Upper lobe of left lung (tissue), 6 donors: ENCODE measurements around the gene VOPP1. TPM values are rescaled to one million over a fixed set of nuclear protein-coding genes. Genes with fewer than 3 reads are reported as not detected.

ENCODE experiments used
- ATAC-seq, 2 donors: fragments of 200-7000 bp; cut with Tn5 transposase; one replicate each; pipeline ENCODE4 v1.9.1; 2022; ENCODE audit warnings: mild to moderate bottlenecking in 2 of 2, moderate library complexity in 2 of 2; ENCODE audit not compliant: low FRiP score in 2 of 2
- DNase-seq, 2 donors: peaks; one replicate each; pipeline ENCODE4 v3.0.0-alpha.2; 2019 to 2020
- H3K27ac ChIP-seq, 4 donors: fragments of 200-600 bp; sonication (generic); one replicate each; pipeline ENCODE4 v1.5.1; 2016 to 2019
- H3K27me3 ChIP-seq, 4 donors: fragments of 200-600 bp; sonication (generic); one replicate each; pipeline ENCODE4 v1.5.1; 2017 to 2019
- H3K36me3 ChIP-seq, 4 donors: fragments of 200-600 bp; sonication (generic); one replicate each; pipeline ENCODE4 v1.5.1; 2016 to 2019
- H3K4me1 ChIP-seq, 4 donors: fragments of 200-600 bp; sonication (generic); one replicate each; pipeline ENCODE4 v1.5.1; 2018 to 2019
- H3K4me3 ChIP-seq, 4 donors: fragments of 200-600 bp; sonication (generic); one replicate each; pipeline ENCODE4 v1.5.1; 2017 to 2019; ENCODE audit warnings: mild to moderate bottlenecking in 2 of 4, moderate library complexity in 1 of 4
- H3K9me3 ChIP-seq, 4 donors: fragments of 200-600 bp; sonication (generic); one replicate each; pipeline ENCODE4 v1.5.1; 2018 to 2019
- EP300 ChIP-seq, 4 donors: sonication (generic); formaldehyde crosslinking; IDR thresholded peaks; one replicate each; pipeline ENCODE4 v1.5.1; 2017; ENCODE audit warnings: antibody characterized with exemption in 4 of 4, control low read depth in 2 of 4
- POLR2A ChIP-seq, 4 donors: fragments of 450-650 bp; IDR thresholded peaks; one replicate each; pipeline ENCODE4 v1.5.1; 2016 to 2017; ENCODE audit warnings: antibody characterized with exemption in 4 of 4, mild to moderate bottlenecking in 2 of 4
- POLR2AphosphoS5 ChIP-seq, 2 donors: sonication (generic); formaldehyde crosslinking; IDR thresholded peaks; one replicate each; pipeline ENCODE4 v1.5.1; 2017; ENCODE audit warnings: antibody characterized with exemption in 2 of 2
- WGBS, 2 donors: methylation state at CpG; one replicate each; pipeline ENCODE4 v1.1.5; 2017 to 2018; 5-methylcytosine and 5-hydroxymethylcytosine counted together
- total RNA-seq, 6 donors: library from RNA; depleted of rRNA in 4 of 6; stranded (reverse); fragments of >200 nt in 4 of 6; gene quantifications; one replicate each; pipeline versions ENCODE4 v1.1.0 to v1.2.1, GENCODE V29; 2016 to 2021
- TF ChIP-seq, protein P1 (sequence below), 6 experiments: fragments of 450-650 bp in 4 of 6; fragments of 200-600 bp in 2 of 6; sonication (generic) in 2 of 6; IDR thresholded peaks; one replicate each; pipeline ENCODE4 v1.5.1; 2016 to 2019; ENCODE audit warnings: antibody characterized with exemption in 6 of 6
- donor health status: DM: no; HTN: no; CAD: no; lungs with moderate emphysema.
- donor health status: DM: no; HTN: yes; CAD: no; lungs with severe emphysema.

The VOPP1 gene
- total RNA-seq, 6 donors from 2014 or later: 27.2 to 67.6 (median 45.0) TPM

DNA sequence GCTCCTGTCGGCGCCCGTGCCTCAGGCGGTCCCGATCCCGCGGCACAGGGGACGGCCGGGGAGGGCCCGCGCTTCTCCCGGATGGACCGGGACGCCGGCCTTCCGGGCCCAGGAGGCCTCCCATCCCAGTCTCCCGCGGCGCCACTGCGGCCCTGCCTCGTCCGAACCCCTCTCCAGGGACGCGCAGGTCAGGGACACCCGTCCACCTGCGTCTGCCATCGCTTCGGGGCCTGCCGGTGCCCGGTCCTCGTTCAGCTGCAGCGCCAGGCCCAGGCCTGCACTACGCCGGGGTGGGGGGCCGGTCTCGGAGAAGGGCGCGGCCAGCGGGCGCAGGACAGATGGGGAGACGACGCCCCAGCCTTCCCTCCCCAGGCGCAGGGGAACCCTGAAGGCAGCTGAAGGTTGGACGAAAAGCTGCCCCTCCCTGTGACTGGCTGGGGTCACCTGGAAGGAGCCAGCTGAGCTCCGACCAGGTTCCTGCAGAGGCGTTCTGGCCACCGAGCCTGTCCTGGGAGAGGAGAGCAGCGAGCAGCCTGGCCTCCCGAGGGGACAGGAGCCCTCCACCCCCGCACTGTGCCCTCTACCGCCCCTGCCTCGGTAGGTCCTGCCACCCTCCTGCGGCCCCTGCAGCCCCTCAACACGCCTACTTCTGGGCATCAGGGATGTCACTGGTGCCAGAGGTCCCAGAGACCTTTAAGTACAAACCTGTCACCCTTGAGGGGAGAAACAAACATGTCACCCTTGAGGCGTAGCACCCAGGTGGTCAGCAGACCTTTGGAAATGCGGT is 122.9 kb downstream of the VOPP1 start:
- no peaks in the 10 kb centered on the region for H3K4me1 ChIP-seq
- 59 to 64% methylated on average over 10 to 41 of the region's 56 CpGs for WGBS, 2 donors
- H3K27me3 ChIP-seq: peaks cover 0 to 4% (median 0%) of the 10 kb centered on the region in 4 donors
- DNase-seq: peak in 1 of 2 donors; percentile 80
- TF ChIP-seq, protein P1, sequence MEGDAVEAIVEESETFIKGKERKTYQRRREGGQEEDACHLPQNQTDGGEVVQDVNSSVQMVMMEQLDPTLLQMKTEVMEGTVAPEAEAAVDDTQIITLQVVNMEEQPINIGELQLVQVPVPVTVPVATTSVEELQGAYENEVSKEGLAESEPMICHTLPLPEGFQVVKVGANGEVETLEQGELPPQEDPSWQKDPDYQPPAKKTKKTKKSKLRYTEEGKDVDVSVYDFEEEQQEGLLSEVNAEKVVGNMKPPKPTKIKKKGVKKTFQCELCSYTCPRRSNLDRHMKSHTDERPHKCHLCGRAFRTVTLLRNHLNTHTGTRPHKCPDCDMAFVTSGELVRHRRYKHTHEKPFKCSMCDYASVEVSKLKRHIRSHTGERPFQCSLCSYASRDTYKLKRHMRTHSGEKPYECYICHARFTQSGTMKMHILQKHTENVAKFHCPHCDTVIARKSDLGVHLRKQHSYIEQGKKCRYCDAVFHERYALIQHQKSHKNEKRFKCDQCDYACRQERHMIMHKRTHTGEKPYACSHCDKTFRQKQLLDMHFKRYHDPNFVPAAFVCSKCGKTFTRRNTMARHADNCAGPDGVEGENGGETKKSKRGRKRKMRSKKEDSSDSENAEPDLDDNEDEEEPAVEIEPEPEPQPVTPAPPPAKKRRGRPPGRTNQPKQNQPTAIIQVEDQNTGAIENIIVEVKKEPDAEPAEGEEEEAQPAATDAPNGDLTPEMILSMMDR (IDR thresholded peaks at IDR 0.05): no peak
- TF ChIP-seq POLR2AphosphoS5 (IDR thresholded peaks at IDR 0.05): no peak
- no peak for TF ChIP-seq EP300 (IDR thresholded peaks at IDR 0.05)
- no peak for TF ChIP-seq POLR2A (IDR thresholded peaks at IDR 0.05)
- H3K9me3 ChIP-seq: no peaks in the 10 kb centered on the region
- no peak overlapping the region for H3K27ac ChIP-seq
- ATAC-seq: peak; percentile 35 to 47
- H3K36me3 ChIP-seq: no peaks in the 10 kb centered on the region
- H3K4me3 ChIP-seq: no peak overlapping the region

DNA sequence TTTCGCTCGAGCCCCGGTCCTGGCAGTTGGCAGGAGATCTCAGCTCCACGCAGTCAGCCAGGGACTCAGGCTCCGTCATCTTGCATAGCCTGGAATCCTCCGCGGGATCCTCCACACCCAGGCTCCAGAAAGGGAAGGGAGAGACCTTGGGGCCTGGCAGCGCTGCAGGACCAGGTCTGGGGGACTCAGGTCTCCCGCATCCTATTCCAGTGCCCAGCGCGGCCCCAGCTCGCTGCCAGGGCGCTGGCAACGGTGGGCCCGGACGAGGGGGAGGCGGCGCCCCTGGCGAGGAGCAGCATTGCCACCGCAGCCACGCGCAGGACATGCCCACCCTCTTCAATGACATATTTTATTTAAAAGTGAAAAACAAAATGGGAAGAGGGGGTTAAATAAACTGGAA is 123.8 kb downstream of the VOPP1 start:
- H3K27ac ChIP-seq: no peak overlapping the region
- H3K4me1 ChIP-seq: no peaks in the 10 kb centered on the region
- peak in 1 of 2 donors; percentile 59 for DNase-seq
- TF ChIP-seq, protein P1 (IDR thresholded peaks at IDR 0.05): no peak
- no peak for TF ChIP-seq EP300 (IDR thresholded peaks at IDR 0.05)
- no peak for TF ChIP-seq POLR2AphosphoS5 (IDR thresholded peaks at IDR 0.05)
- TF ChIP-seq POLR2A (IDR thresholded peaks at IDR 0.05): no peak
- peaks cover 0 to 4% (median 0%) of the 10 kb centered on the region in 4 donors for H3K27me3 ChIP-seq
- H3K36me3 ChIP-seq: no peaks in the 10 kb centered on the region
- whole genome bisulfite sequencing, 2 donors: 80 to 81% methylated on average over 16 to 22 of the region's 22 CpGs
- ATAC-seq: no peak
- H3K9me3 ChIP-seq: no peaks in the 10 kb centered on the region
- no peak overlapping the region for H3K4me3 ChIP-seq

DNA sequence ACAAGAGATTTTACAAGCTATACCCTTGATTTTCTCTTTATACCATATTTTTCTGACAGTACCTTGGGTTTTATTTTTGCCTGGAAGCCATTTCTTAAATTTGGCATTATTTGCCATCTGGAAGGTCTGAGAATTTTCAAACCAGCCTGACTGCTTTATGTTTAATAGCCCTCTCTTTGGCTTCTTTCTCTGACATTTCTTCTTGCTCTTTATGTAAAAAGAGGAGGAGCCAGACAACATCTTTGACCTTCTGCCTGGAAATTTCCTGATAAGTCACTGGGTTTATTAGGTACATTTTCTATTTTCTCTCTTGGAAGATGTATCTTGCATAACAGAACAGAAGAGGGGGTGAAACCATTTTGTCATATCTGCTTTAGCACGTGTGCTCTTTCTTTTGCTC is 127.5 kb downstream of the VOPP1 start:
- no peak overlapping the region for H3K27ac ChIP-seq
- no peaks in the 10 kb centered on the region for H3K9me3 ChIP-seq
- H3K4me1 ChIP-seq: no peaks in the 10 kb centered on the region
- DNase-seq (no peak), ATAC-seq (no peak)
- H3K4me3 ChIP-seq: no peak overlapping the region
- 46 to 58% methylated on average over 1 of the region's 1 CpG for WGBS, 2 donors
- H3K27me3 ChIP-seq: peaks cover 0 to 4% (median 0%) of the 10 kb centered on the region in 4 donors
- no peak for TF ChIP-seq POLR2A (IDR thresholded peaks at IDR 0.05)
- H3K36me3 ChIP-seq: no peaks in the 10 kb centered on the region

DNA sequence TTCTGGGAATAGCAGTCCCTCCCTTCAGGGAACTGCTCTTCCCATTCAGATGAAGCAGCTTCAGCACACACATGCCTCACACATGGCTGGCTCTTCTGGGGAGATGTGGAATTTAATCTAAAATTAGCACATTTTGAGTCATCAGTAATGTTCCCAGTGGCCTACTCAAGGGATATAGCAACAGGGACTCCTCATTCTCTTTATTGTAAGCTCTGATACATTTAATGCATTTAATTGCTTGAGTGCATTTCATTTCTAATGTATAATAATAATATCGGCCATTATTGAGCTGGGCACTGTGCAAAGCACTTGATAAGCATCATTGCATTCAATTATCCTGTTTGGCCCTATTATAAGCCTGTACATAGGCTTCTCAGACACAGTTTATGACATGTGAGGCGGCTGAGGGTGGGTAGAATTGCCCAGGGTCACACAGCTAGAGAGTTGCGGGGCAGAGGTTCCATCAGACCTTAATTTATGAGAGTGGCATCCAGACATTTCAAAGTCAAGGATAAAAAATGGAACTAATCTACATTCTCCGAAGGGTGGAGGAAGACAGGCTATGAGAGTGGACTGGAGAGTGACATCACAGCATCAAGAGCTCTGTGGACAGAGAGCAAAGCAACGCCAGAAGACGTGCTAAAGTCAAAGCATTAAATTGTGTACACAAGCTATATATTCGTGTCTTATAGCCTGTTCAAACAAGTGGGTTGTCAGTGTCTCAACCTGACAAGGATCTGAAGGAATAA is 130.4 kb downstream of the VOPP1 start:
- no peaks in the 10 kb centered on the region for H3K27me3 ChIP-seq
- WGBS, 2 donors: 87 to 89% methylated on average over 7 of the region's 7 CpGs
- H3K27ac ChIP-seq: no peak overlapping the region
- TF ChIP-seq EP300 (IDR thresholded peaks at IDR 0.05) (no peak), POLR2AphosphoS5 (IDR thresholded peaks at IDR 0.05) (no peak)
- TF ChIP-seq, protein P1 (IDR thresholded peaks at IDR 0.05): no peak
- no peaks in the 10 kb centered on the region for H3K9me3 ChIP-seq
- H3K4me3 ChIP-seq: no peak overlapping the region
- no peak for DNase-seq
- no peak for ATAC-seq
- H3K4me1 ChIP-seq: no peaks in the 10 kb centered on the region
- no peaks in the 10 kb centered on the region for H3K36me3 ChIP-seq

DNA sequence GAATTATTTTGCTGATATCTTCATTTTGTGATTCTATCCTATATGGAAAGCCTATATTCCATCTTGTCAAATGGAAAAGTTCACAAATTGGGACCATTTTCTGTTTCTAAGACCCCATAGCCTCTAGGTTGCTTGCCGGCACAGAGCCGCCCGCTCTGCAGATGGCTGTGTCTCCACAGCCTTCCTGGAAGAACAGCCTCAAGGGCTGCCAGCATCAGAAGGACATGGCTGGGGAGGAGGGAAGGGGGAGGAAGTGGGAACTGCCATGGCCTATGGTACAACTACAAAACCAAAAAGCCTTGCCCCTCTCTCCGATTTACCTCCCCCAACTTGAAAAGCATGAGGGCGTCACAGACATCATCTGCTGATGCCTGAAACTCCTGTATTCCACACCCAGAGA is 131.3 kb downstream of the VOPP1 start:
- Histone ChIP-seq H3K4me3 (no peak overlapping the region), H3K36me3 (no peaks in the 10 kb centered on the region), H3K4me1 (no peaks in the 10 kb centered on the region), H3K9me3 (no peaks in the 10 kb centered on the region), H3K27ac (no peak overlapping the region), H3K27me3 (no peaks in the 10 kb centered on the region)
- ATAC-seq (no peak), DNase-seq (no peak)
- no peak for TF ChIP-seq EP300 (IDR thresholded peaks at IDR 0.05)
- TF ChIP-seq POLR2A (IDR thresholded peaks at IDR 0.05): no peak
- TF ChIP-seq POLR2AphosphoS5 (IDR thresholded peaks at IDR 0.05): no peak
- TF ChIP-seq, protein P1 (IDR thresholded peaks at IDR 0.05): no peak
- WGBS, 2 donors: 94 to 100% methylated on average over 4 to 5 of the region's 5 CpGs
